GM23248 (cell line): ENCODE data around the gene ROR1.

Source experiments
- EZH2 ChIP-seq: fragments of 200-600 bp; sonication (generic); IDR thresholded peaks from 2 replicates; pipeline ENCODE4 v1.6.1; 2018; ENCODE audit warnings: antibody characterized with exemption, mild to moderate bottlenecking; ENCODE audit not compliant: insufficient read depth, poor library complexity, severe bottlenecking
- EZH2phosphoT487 ChIP-seq: fragments of 200-600 bp; sonication (generic); IDR thresholded peaks from 2 replicates; pipeline ENCODE4 v1.6.1; 2018; ENCODE audit warnings: antibody characterized with exemption, moderate library complexity, mild to moderate bottlenecking, low read depth; ENCODE audit not compliant: insufficient read depth

GRCh38 chr1:63873751-63874150 lies 99.9 kb downstream of the ROR1 start:
- no peak for TF ChIP-seq EZH2phosphoT487
- no peak for TF ChIP-seq EZH2
